Nephron (organoid): ENCODE measurements around the gene FLG.
"Not testable (repeated sequence)": the region's sequence is repeated elsewhere in the genome, so short reads cannot be mapped to it uniquely, and the experiment has no call there.

ENCODE experiments used
- H3K27ac Mint-ChIP-seq, 3 experiments: 2 replicates each; pipeline ENCODE4 v1.8.0; 2020; ENCODE audit warnings: mixed read lengths in 3 of 3, mild to moderate bottlenecking in 2 of 3, moderate library complexity in 1 of 3
- H3K27me3 Mint-ChIP-seq: 2 replicates; pipeline ENCODE4 v1.8.0; 2021; ENCODE audit warnings: low read depth, mild to moderate bottlenecking, moderate library complexity, mixed read lengths
- H3K36me3 Mint-ChIP-seq: 2 replicates; pipeline ENCODE4 v1.8.0; 2020; ENCODE audit warnings: low read depth, mixed read lengths
- H3K4me1 Mint-ChIP-seq: 2 replicates; pipeline ENCODE4 v1.8.0; 2020; ENCODE audit warnings: mixed read lengths
- H3K4me3 Mint-ChIP-seq, 3 experiments: 2 replicates each; pipeline ENCODE4 v1.8.0; 2020; ENCODE audit warnings: mild to moderate bottlenecking in 3 of 3, mixed read lengths in 3 of 3, moderate library complexity in 2 of 3
- H3K9me3 Mint-ChIP-seq: 2 replicates; pipeline ENCODE4 v1.8.0; 2020; ENCODE audit warnings: mixed read lengths

Gene FLG

GRCh38 chr1:152303139-152303872 lies 21.7 kb downstream of the FLG start:
- H3K27me3 Mint-ChIP-seq, H3K27ac Mint-ChIP-seq, H3K36me3 Mint-ChIP-seq, H3K4me1 Mint-ChIP-seq, H3K4me3 Mint-ChIP-seq: not testable (repeated sequence)
- peaks cover 40% of the 10 kb centered on the region for H3K9me3 Mint-ChIP-seq

DNA sequence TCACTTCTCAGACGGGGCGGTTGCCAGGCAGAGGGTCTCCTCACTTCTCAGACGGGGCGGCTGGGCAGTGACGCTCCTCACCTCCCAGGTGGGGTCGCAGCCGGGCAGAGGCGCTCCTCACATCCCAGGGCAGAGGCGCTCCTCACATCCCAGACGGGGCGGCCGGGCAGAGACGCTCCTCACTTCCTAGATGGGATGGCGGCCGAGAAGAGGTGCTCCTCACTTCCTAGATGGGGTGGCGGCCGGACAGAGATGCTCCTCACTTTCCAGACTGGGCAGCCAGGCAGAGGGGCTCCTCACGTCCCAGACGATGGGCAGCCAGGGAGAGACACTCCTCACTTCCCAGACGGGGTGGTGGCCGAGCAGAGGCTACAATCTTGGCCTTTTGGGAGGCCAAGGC lies 68.6 kb downstream of the FLG start:
- H3K9me3 Mint-ChIP-seq: peaks cover 42% of the 10 kb centered on the region
- H3K4me3 Mint-ChIP-seq, H3K4me1 Mint-ChIP-seq, H3K27ac Mint-ChIP-seq, H3K36me3 Mint-ChIP-seq, H3K27me3 Mint-ChIP-seq: not testable (repeated sequence)
